ENCODE measurements around the gene NFIB.

The NFIB gene

GRCh38 chr9:14139287-14139686 is 174.7 kb downstream of the NFIB start:
- no peak for DNase-seq

DNA sequence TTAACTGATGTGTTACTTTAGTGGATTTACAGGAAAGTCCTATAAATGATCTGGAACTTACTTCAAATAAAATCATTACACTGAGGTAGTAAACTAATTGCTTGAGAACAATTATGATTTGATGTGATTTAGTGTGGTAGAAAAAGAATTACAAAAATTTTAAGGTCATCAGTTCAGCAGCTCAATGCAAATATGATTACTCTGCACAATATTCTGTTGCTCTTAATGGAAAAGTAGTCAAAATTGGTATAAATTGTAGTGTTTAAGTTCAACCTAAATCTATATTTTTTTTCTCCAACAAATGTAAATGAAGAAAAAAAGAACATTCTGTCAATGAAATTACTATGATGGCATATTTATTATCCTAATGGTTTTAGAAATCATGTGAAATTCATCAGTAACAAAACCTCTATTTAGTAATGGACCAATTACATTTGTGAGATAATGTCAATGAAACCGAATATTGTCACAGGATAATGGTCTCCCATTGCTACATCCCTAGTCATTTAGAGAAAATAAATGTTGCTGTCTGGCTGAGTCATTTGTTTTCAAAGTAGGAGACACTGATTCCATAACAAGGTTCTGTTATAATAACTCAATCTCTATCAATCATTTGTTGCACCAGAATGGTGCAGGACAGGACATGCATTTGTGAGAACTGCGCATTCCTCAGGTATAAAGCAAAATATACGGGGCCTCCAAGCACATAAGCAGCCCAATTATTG is 177.1 kb downstream of the NFIB start:
- no peak for DNase-seq

DNA sequence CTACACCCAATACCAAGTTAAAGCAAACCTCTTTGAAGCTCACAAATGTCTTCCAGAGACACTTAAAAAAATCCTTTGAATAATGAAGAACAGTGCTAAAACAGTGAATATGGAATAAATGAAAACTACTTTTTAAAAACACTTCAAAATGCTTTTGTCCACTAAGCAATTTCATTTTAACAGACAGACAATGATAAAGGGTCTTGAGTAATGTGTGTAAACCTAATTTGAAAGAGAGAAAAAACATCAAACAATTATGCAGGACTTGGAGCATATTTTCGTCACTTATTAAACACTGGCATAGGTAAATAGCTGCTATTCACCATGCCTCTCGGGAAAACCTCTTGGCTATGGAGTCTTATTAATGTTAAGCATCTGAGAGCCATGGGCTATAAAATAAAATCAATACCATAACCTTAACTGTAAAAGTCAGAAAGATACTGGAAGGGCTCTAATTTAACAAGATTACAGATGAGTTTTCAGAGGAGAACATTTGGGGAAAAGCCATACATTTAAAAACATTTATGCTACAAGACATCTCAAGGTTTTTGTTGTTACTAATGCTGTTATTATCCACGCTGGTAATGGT is 177.8 kb downstream of the NFIB start:
- no peak for DNase-seq

- DNase-seq, result no peak
Observed at GRCh38 chr9:14135421-14135820, 178.5 kb downstream of the NFIB start.

DNA sequence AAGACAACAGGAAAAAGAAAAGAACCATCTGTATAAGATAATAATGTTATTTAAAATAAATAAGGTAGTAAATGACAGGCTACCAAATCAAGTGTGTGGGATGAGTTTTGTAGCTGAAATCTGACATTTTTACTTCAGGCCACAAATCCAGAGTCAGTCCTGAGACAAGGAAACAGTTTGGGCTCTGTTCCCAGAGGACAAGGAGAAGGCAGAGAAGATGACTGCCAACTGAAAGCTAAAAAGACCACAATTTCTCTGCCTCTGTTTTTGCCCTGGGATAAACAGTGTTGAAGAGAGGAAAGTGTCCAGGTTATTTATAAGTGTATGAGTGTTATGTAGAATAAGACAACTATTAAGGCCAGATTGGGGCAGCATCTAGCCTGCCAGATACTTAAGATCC is 180.5 kb downstream of the NFIB start:
- DNase-seq, result no peak

DNA sequence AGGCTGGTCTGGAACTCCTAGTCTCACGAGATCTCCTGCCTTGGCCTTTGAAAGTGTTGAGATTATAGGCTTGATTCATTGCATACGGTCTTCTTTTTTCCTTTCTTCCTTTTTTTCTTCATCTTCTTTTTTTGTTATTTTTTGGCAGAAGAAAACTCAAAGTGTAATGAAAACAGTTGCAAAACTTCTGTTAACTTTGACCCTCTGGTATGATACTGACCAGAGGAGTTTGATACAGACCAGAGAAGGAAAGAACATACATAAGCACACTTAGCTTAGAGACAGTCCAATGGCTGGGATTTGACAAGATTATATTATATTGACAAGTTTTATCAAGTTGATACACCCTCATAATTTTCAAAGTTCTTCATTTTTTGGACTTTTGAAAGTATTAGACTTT is 181.2 kb downstream of the NFIB start:
- DNase-seq, result no peak

GRCh38 chr9:14131356-14132088 is 182.4 kb downstream of the NFIB start:
- DNase-seq, result no peak

- no peak for DNase-seq
Observed at GRCh38 chr9:14127656-14128055, 186.3 kb downstream of the NFIB start.

- DNase-seq, result no peak
Observed at GRCh38 chr9:14119694-14120514, 194.0 kb downstream of the NFIB start.

GRCh38 chr9:14112226-14112625 is 201.7 kb downstream of the NFIB start:
- no peak for DNase-seq

GRCh38 chr9:14111696-14112095 is 202.2 kb downstream of the NFIB start:
- no peak for DNase-seq

DNA sequence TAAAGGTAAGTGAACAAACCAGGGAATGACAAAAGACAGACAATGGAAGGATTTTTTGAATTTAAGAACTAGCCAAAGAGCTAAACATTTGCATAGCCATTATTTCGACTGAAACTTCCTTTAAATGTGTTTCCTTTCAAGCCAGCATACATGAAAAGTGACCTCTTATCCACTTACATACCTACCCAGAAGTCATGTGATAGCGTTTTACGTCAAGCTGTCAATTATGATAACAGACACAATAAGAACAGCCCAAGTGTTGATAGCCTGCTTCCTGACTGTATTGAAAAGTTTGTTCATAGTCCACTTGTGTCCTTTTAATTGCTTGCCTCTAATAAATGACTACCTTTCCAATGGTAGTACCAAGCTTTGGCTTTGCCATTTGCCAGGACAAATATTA is 206.0 kb downstream of the NFIB start:
- no peak for DNase-seq

GRCh38 chr9:14107495-14107894 is 206.4 kb downstream of the NFIB start:
- DNase-seq, result no peak

GRCh38 chr9:14106699-14107098 is 207.2 kb downstream of the NFIB start:
- DNase-seq, result no peak

DNA sequence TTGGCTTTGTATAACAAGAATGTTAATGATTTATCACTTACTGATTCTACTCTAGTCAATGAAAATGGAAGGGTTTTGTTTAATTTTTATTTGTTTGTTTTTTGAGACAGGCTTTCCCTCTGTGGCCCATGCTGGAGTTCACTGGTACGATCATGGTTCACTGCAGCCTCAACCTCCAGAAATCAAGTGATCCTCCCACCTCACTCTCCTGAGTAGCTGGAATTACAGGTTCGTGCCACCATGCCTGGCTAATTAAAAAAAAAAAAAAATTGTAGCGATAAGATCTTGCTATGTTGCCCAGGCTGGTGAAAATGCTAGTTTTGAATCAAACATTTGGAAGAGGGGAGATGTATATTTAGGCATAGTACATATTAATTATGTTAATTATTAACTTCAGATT is 209.4 kb downstream of the NFIB start:
- no peak for DNase-seq

DNA sequence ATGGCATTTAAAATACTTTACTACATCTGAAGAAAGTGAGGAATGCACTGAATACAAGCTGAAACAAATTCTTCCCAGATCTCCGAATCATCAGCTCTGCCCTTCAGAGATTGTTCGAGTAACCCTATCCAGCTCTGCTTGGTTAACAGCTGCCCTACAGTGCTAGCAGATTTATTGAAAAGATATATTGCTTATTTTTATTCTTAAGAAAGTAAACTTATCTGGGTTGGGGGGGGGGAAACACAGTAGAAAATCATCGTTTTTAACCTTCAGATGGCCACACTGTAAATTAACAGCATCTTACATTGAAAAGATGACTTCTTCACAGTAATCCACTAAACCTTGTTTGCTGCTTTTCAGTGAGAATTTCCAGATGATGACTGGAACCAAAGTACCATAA is 210.8 kb downstream of the NFIB start:
- DNase-seq, result no peak

DNA sequence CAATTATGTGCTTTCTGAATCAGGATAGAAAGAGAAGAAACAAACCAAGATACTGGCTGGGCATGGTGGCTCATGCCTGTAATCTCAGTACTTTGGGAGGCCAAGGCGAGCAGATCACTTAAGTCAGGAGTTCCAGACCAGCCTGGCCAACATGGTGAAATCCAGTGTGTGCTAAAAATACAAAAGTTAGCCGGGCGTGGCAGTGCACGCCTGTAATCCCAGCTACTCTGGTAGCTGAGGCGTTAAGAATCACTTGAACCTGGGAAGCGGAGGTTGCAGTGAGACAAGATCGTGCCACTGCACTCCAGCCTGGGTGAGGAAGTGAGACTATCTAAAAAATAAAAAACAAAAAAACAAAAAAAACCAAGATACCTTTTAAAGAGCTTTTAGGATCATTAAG is 214.2 kb downstream of the NFIB start:
- no peak for DNase-seq

DNA sequence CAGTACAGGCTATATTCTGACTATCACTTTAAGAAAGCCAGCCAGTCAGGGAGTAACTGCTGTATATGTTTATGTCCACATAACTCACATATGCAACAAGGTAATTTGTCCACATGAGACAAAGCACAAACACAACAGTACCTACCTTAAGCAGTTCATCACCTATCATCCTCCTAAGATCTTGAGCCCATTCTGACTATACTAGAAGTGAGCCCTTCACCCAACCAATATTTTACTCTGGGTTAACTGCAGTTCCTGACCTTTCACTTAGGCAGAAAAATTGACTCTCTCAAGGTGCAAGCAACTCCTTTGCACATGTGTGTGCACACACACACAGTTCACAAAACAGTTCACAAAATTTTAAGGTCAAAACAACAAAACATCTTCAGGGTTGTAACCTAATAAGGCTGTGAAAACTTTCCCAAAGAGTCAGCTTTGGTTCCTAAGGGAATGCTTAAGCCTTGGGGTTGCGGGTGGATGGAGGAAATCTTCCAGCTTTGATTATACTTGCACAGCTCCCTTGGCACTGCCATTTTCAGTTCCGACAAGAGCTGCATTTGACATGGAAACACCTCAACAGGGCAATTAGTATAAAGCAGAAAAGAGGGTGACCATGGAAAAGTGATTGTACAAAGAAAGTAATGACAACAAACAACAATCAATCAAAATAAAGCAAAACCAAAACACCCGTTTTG is 215.3 kb downstream of the NFIB start:
- DNase-seq, result no peak

GRCh38 chr9:14097666-14098415 is 216.1 kb downstream of the NFIB start:
- DNase-seq, result no peak

- DNase-seq, result no peak
Observed at GRCh38 chr9:14097215-14097614, 216.7 kb downstream of the NFIB start.

GRCh38 chr9:14096258-14096922 is 217.6 kb downstream of the NFIB start:
- no peak for DNase-seq

All from activated CD4-positive, alpha-beta T cell treated with anti-CD3 and anti-CD28 coated beads, Interleukin-2, amount 50 U/mL, for 4 hours (primary cell).